Stimulated activated CD4-positive, alpha-beta T cell treated with anti-CD3 and anti-CD28 coated beads, Interleukin-4, amount 100 ng/mL, for 4 hours (primary cell): ENCODE data around the gene MAPK7.

Experiments used
- DNase-seq, 2 experiments: peaks; one replicate each; pipeline ENCODE4 v3.0.0-alpha.2; 2020

MAPK7 gene

GRCh38 chr17:19378416-19379360, at the start of gene MAPK7:
Gene MAPK7 (plus strand): TSS chr17:19378498. CDS start chr17:19378901, 403 bp downstream.
- DNase-seq, result no peak

GRCh38 chr17:19329136-19329535, 49.2 kb upstream of the MAPK7 start:
- DNase-seq, result no peak

GRCh38 chr17:19329839-19330238, 48.5 kb upstream of the MAPK7 start:
- DNase-seq, result no peak

GRCh38 chr17:19330271-19330670, 48.0 kb upstream of the MAPK7 start:
- DNase-seq, result no peak

DNA sequence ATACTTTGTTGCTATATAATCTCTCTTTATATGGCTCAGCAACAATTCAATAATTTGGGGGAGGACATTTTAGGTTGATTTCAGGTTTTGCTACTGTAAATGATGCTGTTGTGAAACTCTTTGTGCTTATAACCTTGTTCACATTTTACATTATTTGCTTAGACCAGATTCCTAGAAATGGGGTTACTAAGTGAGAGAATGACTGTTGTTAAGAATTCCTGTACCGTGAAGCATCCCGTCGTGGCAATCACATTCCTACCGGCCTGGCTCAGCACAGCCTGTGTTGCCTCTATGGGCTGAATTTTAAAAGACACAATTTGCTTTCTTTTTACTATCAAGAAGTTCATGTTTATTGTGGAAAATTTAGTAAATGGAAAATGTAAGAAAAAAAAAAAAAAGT, 47.2 kb upstream of the MAPK7 start:
- DNase-seq, result no peak

DNA sequence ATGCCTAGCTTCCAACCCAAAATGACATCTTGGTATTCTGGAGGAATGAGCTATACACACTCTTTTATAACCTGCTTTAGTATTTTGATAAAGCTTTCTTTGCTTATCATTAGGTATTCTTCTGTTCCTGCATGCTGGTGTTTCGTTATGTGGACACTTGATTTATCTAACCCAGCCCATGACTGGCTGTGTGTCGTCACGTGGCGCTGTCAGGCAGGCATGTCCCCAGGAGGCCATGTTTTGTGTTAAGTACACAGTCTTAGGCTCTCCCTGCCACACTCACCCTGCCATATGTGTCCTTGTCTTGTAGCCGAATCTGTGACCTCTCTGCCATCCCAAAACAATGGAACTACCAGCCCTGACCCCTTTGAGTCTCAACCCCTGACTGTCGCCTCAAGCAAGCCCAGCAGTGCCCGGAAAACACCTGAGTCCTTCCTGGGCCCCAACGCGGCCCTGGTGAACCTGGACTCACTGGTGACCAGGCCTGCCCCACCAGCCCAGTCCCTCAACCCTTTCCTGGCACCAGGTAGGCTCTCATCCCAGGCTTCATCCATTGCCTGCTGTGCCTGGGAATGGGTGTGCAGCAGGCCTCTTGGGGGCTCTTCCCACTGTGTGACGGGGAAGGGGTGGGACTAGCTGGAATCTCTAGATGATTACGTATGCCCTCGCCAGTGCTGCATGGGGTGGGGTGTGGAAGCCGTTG, 46.6 kb upstream of the MAPK7 start:
- DNase-seq, result no peak

- DNase-seq, result no peak
Measured at GRCh38 chr17:19332371-19333131, 45.7 kb upstream of the MAPK7 start.

GRCh38 chr17:19333132-19333440, 45.2 kb upstream of the MAPK7 start:
- DNase-seq, result no peak

DNA sequence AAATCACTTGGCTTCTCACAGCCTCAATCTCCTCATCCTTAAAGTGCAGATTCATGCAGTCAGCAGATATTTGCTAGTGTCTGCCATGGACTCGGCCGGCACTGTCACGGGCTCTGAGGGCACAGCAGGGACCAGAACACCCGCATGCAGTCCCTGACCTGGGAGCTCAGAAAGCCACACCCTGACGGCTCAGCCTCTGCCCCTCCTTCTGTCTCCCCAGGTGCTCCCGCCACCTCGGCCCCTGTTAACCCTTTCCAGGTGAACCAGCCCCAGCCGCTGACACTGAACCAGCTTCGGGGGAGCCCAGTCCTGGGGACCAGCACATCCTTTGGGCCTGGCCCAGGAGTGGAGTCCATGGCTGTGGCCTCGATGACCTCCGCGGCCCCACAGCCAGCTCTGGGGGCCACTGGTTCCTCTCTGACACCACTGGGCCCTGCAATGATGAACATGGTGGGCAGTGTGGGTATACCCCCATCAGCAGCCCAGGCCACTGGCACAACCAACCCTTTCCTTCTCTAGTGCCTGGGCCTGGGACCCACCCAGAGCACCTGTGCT, 44.5 kb upstream of the MAPK7 start:
- DNase-seq, result no peak

DNA sequence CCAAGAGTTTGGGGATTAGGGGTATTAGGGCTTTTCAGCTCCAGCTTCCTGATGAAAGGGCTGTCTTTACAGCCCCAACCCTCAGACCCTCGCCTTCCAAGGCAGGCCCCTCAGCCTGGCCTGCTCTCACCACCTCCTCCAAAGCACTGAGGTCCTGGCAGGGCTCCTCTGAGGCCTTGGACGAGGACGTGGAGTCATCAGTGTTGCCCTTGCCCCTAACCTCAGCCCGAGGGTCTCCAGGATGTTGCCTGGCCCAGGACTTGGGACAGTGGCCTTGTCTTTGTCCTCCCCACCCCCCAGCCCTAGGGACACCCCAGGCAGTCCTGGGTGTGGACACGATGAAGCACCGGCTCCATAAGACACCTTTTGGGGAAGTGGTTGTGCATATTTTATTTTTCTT, 44.0 kb upstream of the MAPK7 start:
- DNase-seq, result no peak

DNA sequence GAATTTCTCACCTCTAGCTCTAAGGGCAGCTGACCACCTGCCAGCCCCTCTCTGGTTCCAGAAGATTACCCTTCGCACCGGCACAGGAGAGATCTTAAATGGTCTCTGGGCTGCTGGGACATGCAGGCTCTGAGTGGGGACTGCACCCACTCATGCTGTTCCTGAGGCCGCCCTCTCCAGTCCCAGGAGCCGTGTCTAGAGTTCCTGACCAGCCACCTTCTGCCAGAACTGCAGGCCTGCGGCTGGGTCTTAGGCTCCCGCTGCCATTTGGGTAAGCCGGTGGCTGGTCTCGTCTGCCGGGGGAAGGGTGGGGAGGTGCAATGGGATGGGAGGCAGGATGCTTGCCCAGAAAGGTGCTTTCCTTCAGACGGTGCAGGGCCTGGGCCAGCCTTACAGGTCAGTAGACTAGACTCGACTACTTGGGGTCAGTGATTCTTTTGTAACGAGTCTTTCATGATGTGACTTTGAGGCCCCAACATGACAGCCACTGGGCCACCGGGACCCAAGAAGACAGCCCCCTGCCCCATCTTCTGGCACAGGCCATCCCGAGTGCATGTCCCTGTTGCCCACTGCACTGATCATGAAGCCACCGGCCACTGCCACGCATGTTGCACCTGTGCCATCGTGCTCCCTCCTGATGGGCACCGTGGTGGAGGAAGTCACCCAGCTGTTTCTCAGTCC, 42.2 kb upstream of the MAPK7 start:
- no peak for DNase-seq

- DNase-seq, result no peak
Measured at GRCh38 chr17:19336938-19337711, 41.2 kb upstream of the MAPK7 start.

GRCh38 chr17:19337712-19338023, 40.6 kb upstream of the MAPK7 start:
- DNase-seq, result no peak

DNA sequence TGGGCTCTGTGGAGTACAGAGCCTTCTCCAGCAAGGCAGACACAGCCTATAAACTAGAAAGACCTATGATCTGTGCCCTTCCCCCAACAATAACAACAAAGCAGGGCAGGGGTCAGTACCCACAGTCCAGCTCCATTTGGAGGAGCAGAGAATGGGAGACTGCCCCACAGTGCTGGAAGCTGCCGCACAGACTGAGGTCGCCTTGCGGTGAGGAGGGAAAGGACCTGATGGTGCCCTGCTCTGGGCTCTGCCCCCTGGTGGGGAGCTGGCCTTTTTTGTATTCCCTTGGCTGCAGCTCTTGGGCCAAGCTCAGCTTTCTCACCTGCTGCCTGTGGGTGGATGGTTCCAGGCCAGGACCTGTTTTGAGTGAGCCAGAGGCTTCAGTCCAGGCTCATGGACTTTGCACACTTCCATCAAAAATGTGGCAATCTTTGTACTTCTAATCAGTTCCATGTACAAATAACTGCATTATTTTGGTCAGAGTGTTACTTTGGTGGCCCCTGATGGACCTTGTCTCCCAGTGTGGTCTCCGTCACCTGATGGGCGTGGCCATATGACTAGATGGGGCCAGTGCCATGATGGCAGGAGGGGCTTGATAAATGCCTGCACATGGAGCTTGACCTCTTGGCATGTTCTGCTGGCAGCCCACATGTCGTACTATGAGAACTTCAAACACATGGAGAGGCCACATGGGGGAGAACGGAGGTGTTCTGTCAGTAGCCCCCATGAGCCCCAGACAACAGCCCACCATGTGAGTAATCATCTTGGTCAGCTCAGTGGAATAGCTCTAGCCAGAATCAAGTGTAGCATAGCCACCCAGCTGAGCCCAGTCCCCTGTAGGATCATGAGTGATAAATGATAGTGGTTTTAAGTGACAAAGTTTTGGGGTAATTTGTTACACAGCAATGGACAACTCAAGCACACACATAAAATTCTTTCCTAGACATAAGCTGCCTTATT, 40.0 kb upstream of the MAPK7 start:
- DNase-seq, result peak; percentile 54 to 56

- no peak for DNase-seq
Measured at GRCh38 chr17:19339341-19339815, 38.9 kb upstream of the MAPK7 start.

DNA sequence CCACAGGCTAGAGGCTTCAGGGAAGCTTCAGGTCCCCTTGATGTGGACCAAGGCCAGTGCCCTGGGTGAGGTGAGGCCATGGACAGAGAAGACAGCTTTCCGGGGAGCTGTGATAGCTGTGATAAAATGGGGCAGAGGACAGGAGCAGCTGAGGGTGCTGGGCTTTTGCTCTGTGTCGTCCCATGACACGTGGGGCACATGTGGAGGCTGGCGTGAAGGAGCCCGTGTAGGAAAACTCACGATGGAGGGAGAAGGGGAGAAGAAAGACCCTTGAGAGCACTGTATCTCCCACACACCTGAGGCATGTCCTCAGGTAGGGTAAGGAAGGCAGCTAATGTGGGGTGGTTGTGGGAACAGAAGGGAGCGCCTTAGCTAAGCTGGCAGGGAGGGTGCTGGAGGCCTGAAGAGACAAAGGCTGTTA, 37.1 kb upstream of the MAPK7 start:
- no peak for DNase-seq

GRCh38 chr17:19341641-19342610, 36.4 kb upstream of the MAPK7 start:
- DNase-seq, result no peak

- DNase-seq, result no peak
Measured at GRCh38 chr17:19342611-19343255, 35.6 kb upstream of the MAPK7 start.

GRCh38 chr17:19343256-19343630, 35.1 kb upstream of the MAPK7 start:
- DNase-seq, result no peak
